ENCODE measurements around the gene NOP14.
"Not testable (repeated sequence)": the region's sequence is repeated elsewhere in the genome, so short reads cannot be mapped to it uniquely, and the experiment has no call there.

NOP14 gene

GRCh38 chr4:2961811-2962441 is 1.3 kb downstream of the NOP14 start:
- no peak for DNase-seq (ENCODE audit: low read depth)

DNA sequence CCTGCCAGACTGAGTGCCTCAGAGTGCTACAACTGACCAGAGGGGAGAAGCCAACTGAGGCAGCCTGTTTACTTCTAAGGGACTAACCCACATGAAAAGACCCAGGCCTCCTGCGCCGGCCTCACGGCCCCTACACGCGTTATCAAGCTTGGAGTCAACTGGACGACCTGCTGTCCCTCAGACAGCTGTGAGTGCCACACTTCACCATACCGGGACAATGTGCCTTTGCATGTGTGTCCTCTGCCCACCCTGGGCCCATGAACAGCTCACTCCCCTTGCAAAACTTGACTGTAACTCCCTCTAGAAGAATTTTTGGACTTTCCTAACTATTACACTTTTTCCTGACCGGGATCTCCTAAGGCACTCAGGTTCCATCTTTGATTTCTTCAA is 1.8 kb downstream of the NOP14 start:
- DNase-seq (ENCODE audit: low read depth): no peak

DNA sequence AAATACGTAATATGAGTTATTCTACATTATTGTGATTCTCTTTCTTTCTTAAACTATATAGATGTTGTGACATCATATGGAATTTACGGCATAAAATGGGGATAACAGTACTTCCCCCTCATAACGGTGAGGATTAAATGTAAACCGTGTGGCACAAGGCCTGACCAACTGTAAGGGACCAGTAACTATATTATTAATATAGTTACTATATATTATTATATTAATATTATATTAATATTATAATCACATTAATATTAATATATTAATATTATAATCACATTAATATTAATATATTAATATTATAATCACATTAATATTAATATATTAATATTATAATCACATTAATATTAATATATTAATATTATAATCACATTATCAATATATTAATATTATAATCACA is 2.8 kb downstream of the NOP14 start:
- not testable (repeated sequence) for DNase-seq (ENCODE audit: low read depth)

DNA sequence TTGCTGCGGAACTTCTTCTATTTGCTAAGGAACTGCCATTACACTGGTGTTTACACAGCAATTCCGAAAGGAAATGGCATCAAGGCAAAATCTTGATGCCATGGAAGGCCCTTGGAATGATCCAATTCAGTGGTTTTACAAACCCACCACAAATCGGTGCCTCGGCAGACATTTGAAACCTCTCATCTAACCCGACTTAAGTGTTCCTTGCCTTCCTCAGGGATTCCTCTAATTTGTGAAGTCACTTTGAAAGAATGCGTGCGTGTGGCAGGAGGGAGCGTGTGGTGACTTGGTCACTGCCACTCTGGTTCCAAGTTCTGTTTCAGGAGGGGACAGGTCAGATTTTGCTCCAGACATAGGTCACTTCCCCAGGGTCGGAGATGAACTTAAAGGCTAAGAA is 4.8 kb downstream of the NOP14 start:
- no peak for DNase-seq (ENCODE audit: low read depth)

DNA sequence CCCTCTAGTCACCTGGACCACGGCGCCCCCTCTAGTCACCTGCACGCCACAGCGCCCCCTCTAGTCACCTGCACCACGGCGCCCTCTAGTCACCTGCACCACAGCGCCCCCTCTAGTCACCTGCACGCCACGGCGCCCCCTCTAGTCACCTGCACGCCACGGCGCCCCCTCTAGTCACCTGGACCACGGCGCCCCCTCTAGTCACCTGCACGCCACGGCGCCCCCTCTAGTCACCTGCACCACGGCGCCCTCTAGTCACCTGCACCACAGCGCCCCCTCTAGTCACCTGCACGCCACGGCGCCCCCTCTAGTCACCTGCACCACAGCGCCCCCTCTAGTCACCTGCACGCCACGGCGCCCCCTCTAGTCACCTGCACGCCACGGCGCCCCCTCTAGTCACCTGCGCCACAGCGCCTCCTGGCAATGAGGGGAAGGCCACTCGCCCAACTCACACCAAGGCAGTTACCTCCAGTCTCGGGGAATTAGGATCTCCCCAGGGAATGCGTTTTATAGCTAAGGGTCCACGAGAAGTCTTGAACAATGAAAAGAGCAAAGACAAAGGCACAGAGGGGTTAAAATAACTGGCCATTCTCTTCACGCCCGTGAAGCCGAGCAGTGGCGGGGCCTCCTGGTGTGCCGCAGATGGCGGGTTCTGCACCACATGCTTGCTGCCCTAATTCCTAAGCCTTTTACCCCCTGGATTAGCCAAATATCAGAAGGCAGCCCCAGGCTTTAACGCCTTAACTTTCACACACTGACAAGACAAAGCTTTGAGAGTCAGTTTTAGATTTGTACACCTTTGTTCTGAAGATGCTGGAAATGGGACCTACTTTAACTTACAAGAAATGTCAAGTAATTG is 7.8 kb downstream of the NOP14 start:
- not testable (repeated sequence) for DNase-seq (ENCODE audit: low read depth)

DNA sequence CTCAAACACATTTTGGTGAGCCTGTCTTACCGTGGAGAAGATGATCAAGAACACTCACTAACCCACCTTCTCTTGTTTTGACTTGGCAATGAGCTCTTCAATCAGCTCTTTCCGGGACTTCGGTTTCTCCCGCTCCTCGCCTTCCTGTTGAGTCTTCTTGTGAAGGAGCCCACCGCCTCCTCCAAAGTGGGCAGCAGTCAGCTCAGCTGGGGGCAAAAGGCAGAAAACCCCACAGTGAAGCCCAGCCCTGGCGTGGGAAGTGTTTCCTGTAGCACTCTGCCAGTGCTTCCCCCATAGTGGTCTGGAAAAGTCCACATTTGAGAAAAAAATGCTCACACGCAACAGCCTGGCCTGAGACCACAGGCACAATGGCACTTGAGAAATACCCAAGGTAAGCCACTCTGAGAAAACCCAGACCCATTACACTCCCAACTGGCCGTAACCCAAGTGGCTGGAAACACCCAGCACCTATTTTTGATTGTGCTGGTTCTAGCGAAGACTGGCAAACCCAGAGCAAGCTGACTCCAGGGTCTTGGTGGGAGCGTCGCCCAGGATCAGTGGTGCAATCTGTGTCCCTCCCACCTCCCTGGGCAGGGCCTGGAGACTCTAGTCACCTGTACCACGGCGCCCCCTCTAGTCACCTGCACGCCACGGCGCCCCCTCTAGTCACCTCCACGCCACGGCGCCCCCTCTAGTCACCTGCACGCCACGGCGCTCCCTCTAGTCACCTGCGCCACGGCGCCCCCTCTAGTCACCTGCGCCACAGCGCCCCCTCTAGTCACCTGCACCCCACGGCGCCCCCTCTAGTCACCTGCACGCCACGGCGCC is 8.6 kb downstream of the NOP14 start:
- no peak for DNase-seq (ENCODE audit: low read depth)

DNA sequence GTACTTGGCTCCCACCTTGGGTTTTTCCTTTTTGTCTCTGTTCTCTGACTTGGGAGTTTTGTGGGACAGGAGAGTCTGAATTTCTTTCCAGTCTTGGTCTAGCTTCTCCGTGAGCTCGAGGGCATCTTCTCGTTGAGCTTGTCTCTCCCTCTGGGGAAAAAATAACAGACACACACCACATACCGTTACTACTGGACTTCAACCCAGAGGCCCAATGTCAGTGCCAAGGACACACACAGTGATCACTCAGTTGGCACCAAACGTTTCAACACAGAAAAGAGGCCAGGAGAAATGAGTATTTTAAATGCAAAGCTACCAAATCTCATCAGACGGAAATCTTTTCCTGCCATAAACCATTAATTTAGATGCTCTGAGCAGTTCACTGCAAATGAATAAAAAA is 9.7 kb downstream of the NOP14 start:
- DNase-seq (ENCODE audit: low read depth): no peak

GRCh38 chr4:2950221-2950989 is 12.8 kb downstream of the NOP14 start:
- DNase-seq (ENCODE audit: low read depth): no peak

DNA sequence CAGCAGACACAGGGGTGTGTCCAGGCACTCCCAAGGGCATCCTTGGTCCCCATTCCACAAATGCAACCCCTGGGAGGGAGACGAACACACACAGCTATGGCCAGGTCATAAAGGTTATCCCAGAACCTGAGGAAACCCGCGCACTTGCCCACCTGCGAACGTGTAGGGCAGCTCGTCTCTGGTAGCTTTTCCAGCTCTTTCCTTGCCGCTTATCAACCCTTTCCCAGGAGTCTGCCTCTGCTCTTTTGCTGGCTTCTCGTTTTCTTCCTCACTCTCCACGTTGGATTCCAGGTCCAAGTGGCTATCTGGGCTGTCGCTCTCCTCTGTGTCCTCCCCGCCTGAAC is 13.5 kb downstream of the NOP14 start:
- no peak for DNase-seq (ENCODE audit: low read depth)

DNA sequence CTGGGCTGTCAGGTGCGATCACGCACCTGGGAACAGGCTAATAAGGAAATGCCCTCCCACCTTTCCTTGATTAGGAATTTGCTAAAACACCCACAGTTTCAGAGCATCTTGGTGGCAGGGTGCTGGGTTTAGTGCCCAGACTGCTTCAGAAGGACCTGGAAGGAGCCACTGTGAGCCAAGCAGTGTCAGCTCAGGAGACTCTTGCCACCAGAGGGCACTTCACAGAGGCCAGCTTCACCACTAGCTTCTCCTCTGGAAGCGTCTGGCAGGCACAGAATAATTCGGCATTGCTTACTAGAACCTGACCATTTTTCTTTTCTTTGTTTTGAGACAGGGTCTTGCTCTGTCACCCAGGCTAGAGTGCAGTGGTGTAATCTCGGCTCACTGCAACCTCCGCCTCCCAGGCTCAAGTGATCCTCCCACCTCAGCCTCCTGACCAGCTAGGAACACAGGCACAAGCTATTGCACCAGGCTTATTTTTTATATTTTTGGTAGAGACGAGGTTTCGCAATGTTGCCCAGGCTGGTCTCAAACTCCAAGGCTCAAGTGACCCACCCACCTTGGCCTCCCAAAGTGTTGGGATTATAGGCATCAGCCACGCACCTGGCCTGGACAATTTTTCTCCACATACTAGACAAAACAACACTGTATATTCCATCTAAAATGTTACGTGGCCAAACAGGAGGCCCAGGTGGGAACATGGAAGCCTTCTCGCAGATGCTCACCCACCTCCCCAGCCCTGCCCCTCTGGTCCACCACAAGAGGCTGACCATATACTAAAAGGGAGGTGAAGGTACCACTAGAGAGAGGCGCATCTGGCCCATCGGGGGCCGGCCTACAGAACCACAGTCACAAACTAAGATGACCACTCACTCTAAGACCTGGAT is 14.1 kb downstream of the NOP14 start:
- DNase-seq (ENCODE audit: low read depth): no peak

- no peak for DNase-seq (ENCODE audit: low read depth)
Observed at GRCh38 chr4:2947926-2948325, 15.3 kb downstream of the NOP14 start.

GRCh38 chr4:2946812-2947600 is 16.2 kb downstream of the NOP14 start:
- no peak for DNase-seq (ENCODE audit: low read depth)

- not testable (repeated sequence) for DNase-seq (ENCODE audit: low read depth)
Observed at GRCh38 chr4:2945619-2946604, 17.3 kb downstream of the NOP14 start.

- no peak for DNase-seq (ENCODE audit: low read depth)
Observed at GRCh38 chr4:2944586-2945526, 18.4 kb downstream of the NOP14 start.

DNA sequence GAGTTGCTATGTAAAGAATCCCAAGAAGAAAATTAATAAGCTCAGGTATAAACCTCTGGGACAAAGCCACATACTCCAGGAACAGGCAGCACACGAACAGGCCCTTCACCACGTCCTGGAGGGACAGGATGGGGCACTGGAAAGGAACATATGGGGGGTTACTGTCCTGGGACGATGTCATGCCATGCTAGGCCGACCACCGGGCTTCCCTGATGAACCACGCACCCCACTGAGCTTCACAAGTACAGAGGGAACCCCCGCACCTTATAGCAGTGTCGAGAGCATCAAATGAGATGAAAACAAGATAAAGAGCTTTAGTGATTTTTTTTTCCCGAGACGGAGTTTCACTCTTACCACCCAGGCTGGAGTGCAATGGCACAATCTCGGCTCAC is 19.1 kb downstream of the NOP14 start:
- DNase-seq (ENCODE audit: low read depth): no peak

DNA sequence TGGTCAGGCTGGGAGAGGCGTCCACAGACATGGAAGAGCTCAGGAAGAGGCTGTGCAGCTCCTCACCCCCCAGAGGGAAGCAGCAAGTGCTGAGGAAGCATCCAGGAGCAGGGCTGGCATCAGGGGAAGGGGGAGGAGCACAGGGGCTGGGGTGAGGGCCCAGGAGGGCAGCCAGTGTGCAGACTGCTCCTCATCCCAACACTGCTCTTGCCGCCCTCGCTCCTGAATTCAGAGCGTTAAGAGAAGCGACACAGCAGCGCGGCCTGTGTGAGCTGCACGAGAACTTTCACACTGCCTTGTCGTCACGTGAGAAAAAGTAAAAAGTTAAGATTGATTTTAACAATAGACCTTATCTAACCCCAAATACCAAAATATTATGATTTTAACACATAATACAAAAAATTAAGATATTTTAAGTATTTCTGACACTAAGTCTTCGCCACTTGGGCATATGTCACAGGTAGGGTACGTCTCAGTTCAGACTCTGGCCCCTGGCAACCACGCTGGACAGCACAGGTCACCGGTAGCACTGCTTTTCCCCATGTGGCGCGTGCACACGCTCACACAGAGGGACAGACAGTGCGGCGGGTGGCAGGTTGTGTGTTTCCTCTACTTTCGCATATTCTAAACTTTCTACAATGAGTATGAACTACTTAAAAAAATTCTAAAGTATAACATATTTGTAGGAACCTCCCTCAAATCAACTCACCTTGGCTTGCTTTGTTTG is 19.7 kb downstream of the NOP14 start:
- no peak for DNase-seq (ENCODE audit: low read depth)

Data from stimulated activated CD8-positive, alpha-beta memory T cell treated with anti-CD3 and anti-CD28 coated beads, Interleukin-15, amount 100 ng/mL, for 1 hour (primary cell).